WERI-Rb-1 (cell line): ENCODE measurements around the gene HOXC4.

ENCODE experiments used
- DNase-seq: peaks from one replicate; pipeline ENCODE4 v3.0.0-alpha.2; 2020
- H3K27ac ChIP-seq: fragments of 250-450 bp; sonication (Bioruptor Pico); 2 replicates; pipeline ENCODE4 v1.5.1; 2020; ENCODE audit warnings: mild to moderate bottlenecking, moderate library complexity
- H3K27me3 ChIP-seq: fragments of 250-450 bp; sonication (Bioruptor Pico); 2 replicates; pipeline ENCODE4 v1.5.1; 2021; ENCODE audit warnings: mild to moderate bottlenecking, low read depth, moderate library complexity; ENCODE audit not compliant: insufficient read depth, severe bottlenecking
- H3K36me3 ChIP-seq: fragments of 250-450 bp; sonication (Bioruptor Pico); 2 replicates; pipeline ENCODE4 v1.5.1; 2020; ENCODE audit warnings: mild to moderate bottlenecking, moderate library complexity
- H3K4me3 ChIP-seq: 2 replicates; pipeline ENCODE4 v1.5.1; 2011; ENCODE audit warnings: low read depth, mild to moderate bottlenecking, control low read depth, low read length
- H3K9me3 ChIP-seq: fragments of 250-450 bp; sonication (Bioruptor Pico); 2 replicates; pipeline ENCODE4 v1.5.1; 2021; ENCODE audit warnings: mild to moderate bottlenecking, moderate library complexity; ENCODE audit not compliant: severe bottlenecking
- CTCF ChIP-seq: IDR thresholded peaks from 2 replicates; pipeline ENCODE4 v1.5.1; 2011; ENCODE audit warnings: low read depth, mild to moderate bottlenecking, control low read depth, inconsistent platforms, low read length

HOXC4 gene

GRCh38 chr12:54059668-54060067 is 6.0 kb downstream of the HOXC4 start:
- Histone ChIP-seq H3K9me3 (no peaks in the 10 kb centered on the region), H3K27ac (no peak overlapping the region; the same call in 1 of the 2 replicates), H3K36me3 (peaks cover 4% of the 10 kb centered on the region), H3K27me3 (no peaks in the 10 kb centered on the region), H3K4me3 (no peak overlapping the region)
- no peak for TF ChIP-seq CTCF
- no peak for DNase-seq

GRCh38 chr12:54060174-54060974 is 6.7 kb downstream of the HOXC4 start:
- H3K36me3 ChIP-seq: peaks cover 4% of the 10 kb centered on the region
- no peak for TF ChIP-seq CTCF
- no peak overlapping the region for H3K4me3 ChIP-seq
- DNase-seq: no peak
- H3K27me3 ChIP-seq: no peaks in the 10 kb centered on the region
- H3K9me3 ChIP-seq: no peaks in the 10 kb centered on the region
- H3K27ac ChIP-seq: no peak overlapping the region

- Histone ChIP-seq H3K4me3 (no peak overlapping the region), H3K27ac (no peak overlapping the region; the same call in 1 of the 2 replicates), H3K27me3 (no peaks in the 10 kb centered on the region), H3K36me3 (no peaks in the 10 kb centered on the region; the same call in none of the 2 replicates), H3K9me3 (no peaks in the 10 kb centered on the region)
- DNase-seq: no peak
- TF ChIP-seq CTCF: no peak
Measured at GRCh38 chr12:54060975-54061778, 7.5 kb downstream of the HOXC4 start.

- Histone ChIP-seq H3K27ac (no peak overlapping the region), H3K27me3 (no peaks in the 10 kb centered on the region), H3K4me3 (no peak overlapping the region), H3K9me3 (no peaks in the 10 kb centered on the region), H3K36me3 (no peaks in the 10 kb centered on the region)
- no peak for DNase-seq
- no peak for TF ChIP-seq CTCF
Measured at GRCh38 chr12:54065677-54066076, 12.0 kb downstream of the HOXC4 start.

GRCh38 chr12:54066408-54066807 is 12.8 kb downstream of the HOXC4 start:
- H3K27me3 ChIP-seq: no peaks in the 10 kb centered on the region
- H3K36me3 ChIP-seq: no peaks in the 10 kb centered on the region
- DNase-seq: no peak

More at GRCh38 chr12:54066408-54066807, 12.8 kb downstream of the HOXC4 start:
- Histone ChIP-seq H3K4me3 (no peak overlapping the region), H3K27ac (no peak overlapping the region), H3K9me3 (no peaks in the 10 kb centered on the region)
- TF ChIP-seq CTCF: no peak
